Stomach (tissue), 4 donors: ENCODE data around the gene STAT6.

Experiments used
- CTCF ChIP-seq, 7 experiments: fragments of 450-650 bp in 4 of 7; fragments of 200-600 bp in 3 of 7; sonication (generic) in 3 of 7; IDR thresholded peaks; one replicate each; pipeline ENCODE4 v1.5.1; 2016 to 2019; ENCODE audit warnings: antibody characterized with exemption in 7 of 7, control low read depth in 2 of 7, mild to moderate bottlenecking in 1 of 7
- POLR2AphosphoS5 ChIP-seq, 3 donors: sonication (generic); formaldehyde crosslinking; IDR thresholded peaks; one replicate each; pipeline ENCODE4 v1.6.1; 2016; ENCODE audit warnings: antibody characterized with exemption in 3 of 3

DNA sequence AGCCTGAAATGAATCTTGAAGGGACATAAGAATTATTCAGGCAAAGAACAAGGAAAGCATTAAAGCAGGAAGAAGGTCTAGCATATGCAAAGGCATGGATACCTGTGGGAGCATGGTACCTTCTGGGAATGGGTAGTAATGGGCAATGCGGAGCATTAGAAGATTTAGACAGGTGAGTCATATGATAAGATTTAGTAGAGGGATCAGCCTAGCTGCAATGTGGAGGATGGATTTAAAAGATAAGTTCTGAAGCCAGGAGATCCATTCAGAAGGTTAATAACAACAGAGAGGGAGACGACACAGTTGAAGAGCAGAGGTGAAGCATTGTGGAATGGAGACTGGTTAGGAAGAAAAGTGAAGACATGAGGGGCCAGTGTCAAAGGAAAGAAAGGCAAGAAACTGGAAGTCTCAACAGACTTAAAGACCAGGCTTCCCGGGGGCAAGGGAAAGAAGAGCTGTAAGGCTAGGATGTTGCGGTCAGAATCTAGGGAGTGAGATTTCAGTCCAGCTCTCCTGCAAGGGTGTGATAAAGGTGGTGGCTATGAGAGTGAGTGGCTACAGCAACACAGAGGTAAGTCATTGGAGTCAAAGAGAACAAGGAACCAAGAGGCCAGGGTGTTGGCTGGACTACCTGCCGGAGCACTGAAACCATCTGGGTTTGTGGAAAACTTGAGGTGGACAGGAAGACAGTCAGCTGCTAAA, 5.6 kb upstream of the STAT6 start:
- no peak for TF ChIP-seq CTCF (IDR thresholded peaks at IDR 0.05)
- no peak for TF ChIP-seq POLR2AphosphoS5 (IDR thresholded peaks at IDR 0.05)
